H54 (cell line): ENCODE measurements around the gene TMEM266.
A peak's percentile ranks its signal among the peaks of the same experiment; 100 is the strongest.
"Not testable (repeated sequence)": the region's sequence is repeated elsewhere in the genome, so short reads cannot be mapped to it uniquely, and the experiment has no call there.

Experiments used
- DNase-seq: peaks from one replicate; pipeline ENCODE4 v3.0.0; 2011; ENCODE audit warnings: low spot score, mixed read lengths; ENCODE audit not compliant: insufficient read length
- FAIRE-seq: peaks from 3 replicates; lab custom pipeline; 2011; peaks lifted over from hg19 to GRCh38; lab: Jason Lieb, UNC
- POLR2A ChIP-seq: IDR thresholded peaks from 2 replicates; pipeline ENCODE4 v1.6.1; 2011; ENCODE audit warnings: low read depth, mild to moderate bottlenecking, low read length

Gene TMEM266, protein sequence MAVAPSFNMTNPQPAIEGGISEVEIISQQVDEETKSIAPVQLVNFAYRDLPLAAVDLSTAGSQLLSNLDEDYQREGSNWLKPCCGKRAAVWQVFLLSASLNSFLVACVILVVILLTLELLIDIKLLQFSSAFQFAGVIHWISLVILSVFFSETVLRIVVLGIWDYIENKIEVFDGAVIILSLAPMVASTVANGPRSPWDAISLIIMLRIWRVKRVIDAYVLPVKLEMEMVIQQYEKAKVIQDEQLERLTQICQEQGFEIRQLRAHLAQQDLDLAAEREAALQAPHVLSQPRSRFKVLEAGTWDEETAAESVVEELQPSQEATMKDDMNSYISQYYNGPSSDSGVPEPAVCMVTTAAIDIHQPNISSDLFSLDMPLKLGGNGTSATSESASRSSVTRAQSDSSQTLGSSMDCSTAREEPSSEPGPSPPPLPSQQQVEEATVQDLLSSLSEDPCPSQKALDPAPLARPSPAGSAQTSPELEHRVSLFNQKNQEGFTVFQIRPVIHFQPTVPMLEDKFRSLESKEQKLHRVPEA

DNA sequence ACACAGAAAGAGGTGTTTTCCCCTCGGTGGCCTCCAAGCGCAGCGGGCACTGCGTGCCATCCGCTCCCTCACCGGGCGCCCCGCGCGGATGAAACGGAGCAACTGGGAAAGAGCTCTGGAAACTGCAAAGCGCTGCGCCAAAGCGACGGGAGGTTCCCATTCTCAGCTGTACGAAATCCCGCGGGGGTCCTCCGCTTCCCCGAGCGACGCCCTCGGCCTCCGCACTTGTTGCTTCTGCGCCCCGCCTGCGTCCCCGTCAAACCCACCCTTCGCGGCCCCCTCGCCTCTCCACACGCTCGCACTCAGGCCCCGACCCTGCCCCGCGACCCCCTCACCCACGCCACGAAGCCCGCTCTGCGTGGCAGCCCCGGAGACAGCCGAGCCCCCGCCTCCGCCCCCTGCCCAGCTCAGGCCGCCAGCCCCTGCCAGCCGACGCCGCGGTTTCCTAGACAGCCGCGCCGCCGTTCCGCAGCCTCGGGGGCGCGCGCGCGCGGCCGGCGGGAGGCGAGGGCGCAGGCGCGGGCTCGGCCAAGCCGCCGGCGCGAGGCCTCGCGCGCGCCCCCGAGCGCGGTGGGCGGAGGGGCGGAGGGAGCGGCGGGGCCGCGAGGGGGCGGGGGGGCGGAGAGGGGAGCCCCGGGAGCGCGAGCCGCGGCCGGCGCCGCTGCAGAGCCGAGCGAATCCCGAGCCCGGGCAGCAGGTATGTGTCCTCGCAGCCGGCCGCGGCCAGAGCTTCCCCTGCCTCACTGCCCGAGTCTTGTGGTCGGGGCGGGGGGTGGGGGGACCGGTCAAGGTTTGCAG, at the start of gene TMEM266:
TMEM266 (plus strand) TSS at position 666 of the 798 bp plus-strand sequence. CDS start 74,279 bp downstream, outside the sequence.
- TF ChIP-seq POLR2A, result no peak
- peak; percentile 23 for DNase-seq
- no peak for FAIRE-seq

DNA sequence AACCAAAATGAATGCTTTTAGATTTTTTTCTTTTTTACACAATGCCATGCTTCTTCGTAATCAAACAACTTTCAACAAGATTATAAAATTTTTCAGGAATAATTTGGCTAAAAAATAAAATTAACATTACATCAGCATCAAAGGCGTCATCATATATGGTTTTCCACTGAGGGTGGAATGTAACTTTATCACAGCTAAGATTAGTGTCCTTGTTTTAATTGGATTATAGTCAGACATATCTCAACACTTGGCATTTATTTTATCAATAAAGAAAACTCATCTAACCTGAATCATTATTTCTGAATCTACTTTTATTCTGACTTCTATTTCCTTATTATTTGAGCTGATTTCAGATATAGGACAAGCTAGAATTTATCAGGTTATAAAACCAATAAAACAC, 49.2 kb upstream of the TMEM266 start:
- FAIRE-seq (no peak), DNase-seq (no peak)
- no peak for TF ChIP-seq POLR2A

DNA sequence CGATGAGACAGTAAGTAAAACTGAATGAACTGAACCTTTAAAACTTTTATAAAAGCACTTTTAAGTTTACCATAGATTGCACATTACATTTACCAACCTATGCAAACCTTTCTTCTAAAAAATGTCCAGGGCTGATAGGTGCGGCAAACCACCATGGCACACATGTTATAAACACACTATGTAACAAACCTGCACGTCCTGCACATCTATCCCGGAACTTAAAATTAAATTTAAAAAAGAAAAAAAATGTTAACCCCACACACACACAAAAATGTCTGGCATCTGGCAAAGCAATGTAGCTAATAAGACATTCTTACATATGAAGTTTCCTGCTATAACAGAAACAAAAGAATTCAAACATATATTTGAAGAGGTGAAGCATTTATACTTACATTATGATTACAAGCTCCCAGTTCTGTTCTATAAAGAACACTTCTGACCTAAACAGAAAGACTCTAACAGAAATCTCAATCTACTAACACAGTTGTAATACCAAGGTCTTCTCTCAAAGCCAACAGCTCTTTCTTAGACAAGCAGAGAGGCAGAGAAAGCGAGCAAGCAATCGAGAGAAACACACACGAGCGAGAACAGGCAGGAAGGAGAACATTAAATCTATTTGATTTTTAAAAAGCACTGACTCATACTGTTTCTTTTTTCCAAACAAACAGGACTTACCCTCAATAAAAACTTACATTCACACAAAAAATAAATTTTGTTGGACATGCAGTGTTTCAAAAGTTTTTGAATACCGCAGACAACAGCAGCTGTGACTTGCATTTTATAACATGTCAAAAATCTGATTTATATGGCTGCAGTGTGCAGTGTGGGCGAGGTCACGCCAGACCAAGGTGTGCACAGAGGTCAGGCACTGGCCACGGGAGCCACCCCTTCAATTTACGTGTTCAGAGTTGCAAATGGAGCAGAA, 47.9 kb upstream of the TMEM266 start, which contains the start of gene NRG4:
NRG4 (minus strand) TSS at position 798 of the 925 bp plus-strand sequence. CDS start 1,194 bp downstream, outside the sequence.
- TF ChIP-seq POLR2A, result no peak
- no peak for DNase-seq
- no peak for FAIRE-seq

DNA sequence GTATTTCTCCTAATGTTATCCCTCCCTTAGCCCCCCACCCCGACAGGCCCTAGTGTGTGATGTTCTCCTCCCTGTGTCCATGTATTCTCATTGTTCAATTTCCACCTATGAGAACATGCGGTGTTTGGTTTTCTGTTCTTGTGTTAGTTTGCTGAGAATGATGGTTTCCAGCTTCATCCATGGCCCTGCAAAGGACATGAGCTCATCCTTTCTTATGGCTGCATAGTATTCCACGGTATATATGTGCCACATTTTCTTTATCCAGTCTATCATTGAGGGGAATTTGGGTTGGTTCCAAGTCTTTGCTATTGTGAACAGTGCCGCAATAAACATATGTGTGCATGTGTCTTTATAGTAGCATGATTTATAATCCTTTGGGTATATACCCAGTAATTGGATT, 46.3 kb upstream of the TMEM266 start:
- not testable (repeated sequence) for FAIRE-seq, DNase-seq

DNA sequence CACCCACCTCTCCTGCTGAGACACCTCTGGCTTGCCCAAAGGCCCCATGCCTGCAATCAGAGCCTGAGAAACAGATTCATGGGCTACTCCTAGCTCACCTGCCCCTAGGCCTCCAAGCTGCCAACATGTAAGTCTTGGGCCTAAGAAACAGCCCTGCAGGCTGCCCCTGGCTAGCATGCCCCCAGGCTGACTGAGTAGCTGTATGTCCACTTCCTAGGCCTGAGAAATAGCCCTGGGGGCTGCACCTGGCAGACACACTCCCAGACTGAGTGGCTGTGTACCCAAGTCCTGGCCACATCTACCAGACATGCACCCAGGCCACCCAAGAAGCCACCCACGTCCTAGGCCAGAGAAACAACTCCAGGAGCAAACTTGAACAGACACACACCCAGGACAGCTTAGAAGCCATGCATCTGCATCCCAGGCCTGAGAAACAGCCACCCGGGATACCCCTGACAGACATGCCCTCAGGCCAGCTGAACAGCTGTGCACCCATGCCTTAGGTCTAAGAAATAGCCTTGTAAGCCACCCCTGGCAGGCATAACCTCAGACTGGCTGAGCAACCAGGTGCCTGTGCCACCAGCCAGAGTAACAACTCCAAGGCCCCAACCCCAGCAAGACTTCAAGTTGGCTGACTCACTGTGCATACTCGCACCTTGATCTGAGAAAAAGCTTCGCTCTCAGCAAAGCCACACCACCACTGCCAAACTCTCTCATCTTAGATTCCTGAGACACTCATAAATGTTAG, 35.6 kb upstream of the TMEM266 start:
- no peak for TF ChIP-seq POLR2A
- DNase-seq (no peak), FAIRE-seq (no peak)

DNA sequence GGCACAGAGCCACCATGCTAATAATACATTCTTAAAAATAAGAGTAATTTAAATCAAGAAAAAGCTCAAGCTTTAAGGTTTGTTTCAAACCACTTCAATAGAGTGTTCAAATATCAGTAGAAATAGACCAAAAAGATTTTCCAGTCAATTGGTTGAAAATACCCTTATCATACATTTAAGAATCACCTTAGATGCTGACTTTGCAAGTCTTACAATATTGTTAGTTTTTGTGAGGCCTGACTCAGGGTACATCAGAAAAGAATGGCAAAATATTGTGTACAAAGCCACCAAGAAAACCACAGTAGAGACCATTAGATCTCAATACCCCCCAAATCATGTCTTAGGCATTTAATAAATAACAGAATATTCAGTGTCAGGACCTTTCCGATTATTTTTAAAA, 27.7 kb upstream of the TMEM266 start:
- TF ChIP-seq POLR2A, result no peak
- DNase-seq, result no peak
- FAIRE-seq, result no peak

DNA sequence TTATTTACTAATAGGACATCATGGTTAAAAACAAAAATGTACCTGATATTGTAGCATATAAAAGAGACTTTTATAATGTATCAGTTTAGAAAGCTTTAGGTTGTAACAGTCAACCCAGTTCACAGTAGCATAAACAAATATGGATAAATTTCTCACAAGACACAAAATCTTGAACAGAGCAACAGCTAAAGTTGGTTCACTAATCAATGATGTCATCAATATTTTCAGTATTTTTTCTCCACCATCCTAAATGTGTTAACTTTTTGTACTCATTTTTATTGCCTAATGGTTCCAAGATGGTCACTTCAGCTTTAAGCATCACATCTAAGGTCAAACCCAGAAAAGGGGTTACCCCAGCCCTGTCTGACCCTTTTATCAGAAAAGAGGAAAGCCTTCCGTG, 26.3 kb upstream of the TMEM266 start:
- TF ChIP-seq POLR2A, result no peak
- DNase-seq (no peak), FAIRE-seq (no peak)

DNA sequence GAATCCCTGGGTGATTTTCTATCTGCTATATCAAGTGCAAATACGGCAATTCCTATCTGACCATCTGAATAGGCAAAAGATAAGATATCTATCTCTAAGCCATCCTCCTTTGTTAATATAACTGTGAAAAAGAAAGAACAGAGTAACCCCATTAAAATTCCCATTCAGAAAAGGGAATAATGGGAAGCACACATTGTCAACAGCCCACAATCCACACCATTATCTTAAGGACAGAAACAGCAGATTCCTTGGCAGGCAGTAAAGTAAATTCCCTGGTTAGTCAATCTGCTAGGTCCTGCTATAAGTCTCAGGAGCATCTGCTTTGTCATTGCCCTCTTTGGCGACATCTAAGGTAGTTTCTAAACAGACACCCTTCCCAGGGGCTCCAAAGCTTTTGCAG, 25.7 kb upstream of the TMEM266 start:
- DNase-seq (no peak), FAIRE-seq (no peak)
- no peak for TF ChIP-seq POLR2A

DNA sequence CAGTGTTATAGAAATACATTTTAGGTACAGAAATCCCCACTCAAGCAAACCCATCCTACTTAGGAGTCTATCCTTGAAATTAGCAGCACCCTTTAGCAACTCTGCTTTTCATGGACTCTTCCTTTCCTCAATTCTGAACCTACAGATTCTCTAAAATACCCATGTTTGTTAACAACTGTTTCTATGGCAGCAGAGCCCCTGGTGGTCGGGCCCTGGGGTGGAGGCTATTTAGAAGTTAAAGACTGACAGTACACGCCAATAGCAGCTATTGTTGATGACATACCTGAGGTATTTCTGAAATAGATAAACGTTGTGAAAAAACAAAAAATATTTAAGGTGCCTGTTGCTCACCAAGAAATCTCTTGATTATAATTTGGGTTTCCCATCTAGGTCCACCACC, 24.2 kb upstream of the TMEM266 start:
- TF ChIP-seq POLR2A, result no peak
- FAIRE-seq (no peak), DNase-seq (no peak)

DNA sequence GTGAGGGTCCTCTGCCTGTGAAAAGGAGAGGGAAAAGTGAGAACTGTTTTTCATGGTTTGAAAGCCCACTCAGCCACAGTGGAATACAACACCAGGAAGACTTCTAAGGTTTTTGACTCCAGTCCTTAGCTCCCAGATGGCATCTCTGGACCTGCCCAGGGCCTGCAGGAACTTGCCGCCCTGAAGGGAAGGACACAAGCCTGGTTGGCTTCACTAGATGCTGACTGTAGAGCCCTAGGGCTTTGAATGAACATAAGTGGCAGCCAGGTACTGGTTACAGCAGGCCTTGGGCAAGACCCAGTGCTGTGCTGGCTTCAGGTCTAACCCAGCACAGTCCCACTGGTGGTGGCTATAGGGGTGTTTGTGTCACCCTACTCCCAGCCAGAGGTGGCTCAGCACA, 21.3 kb upstream of the TMEM266 start:
- DNase-seq (no peak), FAIRE-seq (no peak)
- TF ChIP-seq POLR2A, result no peak

DNA sequence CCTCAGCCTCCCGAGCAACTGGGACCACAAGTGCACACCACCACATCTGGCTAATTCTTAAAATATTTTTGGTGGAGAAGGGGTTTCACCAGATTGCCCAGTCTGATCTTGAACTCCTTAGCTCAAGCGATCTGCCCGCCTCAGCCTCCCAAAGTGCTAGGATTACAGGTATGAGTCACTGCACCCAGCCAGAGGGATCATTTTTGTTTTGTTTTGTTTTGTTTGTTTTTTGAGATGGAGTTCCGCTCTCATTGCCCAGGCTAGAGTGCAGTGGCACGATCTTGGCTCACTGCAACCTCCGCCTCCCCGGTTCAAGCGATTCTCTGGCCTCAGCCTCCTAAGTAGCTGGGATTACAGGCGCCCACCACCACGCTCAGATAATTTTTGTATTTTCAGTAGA, 5.6 kb upstream of the TMEM266 start:
- not testable (repeated sequence) for DNase-seq, FAIRE-seq

DNA sequence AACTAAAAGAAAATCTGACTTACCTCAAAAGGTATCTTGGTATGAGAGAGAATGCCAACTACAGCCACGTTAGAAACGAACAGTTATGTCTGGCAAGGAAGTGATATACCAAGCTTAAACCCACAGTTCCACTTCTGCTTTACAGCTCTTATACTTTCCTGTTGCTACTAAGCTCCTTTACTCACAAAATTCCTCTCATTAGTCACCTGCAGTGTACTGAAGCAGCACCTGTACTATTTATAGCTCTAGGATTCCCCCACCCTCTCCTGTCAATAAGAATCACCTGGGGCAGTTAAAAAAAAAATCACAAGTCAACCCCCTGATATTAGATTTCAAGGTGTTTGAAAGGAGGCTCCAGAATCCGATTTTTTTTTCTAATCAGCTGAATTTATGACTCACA, 2.9 kb upstream of the TMEM266 start:
- FAIRE-seq (no peak), DNase-seq (no peak)
- no peak for TF ChIP-seq POLR2A

DNA sequence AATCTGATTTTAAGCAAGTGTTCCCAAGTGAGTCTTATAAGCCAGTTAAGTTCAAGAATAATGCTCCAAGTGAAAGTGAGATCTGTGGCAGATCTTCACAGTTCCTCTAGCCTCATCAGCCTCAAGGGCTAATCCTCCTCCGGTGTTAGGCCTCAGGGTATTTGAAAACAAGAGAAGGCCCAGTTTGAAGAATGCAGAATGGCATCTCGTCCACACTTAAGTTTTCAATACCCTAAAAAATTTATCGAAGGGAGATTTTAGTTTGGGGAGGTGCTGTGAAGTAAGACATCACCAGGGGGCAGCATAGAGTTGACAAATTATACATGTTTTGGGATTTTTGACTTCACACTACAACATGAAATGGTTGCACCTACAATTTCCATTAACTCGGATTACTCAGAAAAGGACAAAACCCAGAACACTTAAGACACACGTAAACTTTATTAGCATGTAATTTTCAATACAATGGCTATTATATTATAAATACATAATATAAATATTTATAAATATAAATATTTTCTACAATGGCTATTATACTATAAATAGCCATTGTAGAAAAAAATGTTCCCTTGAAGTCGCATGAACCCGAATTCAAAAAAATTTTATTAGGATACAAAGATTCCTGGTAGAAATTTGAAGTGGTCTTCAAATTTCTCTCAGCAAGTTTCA, 2.3 kb upstream of the TMEM266 start:
- FAIRE-seq (no peak), DNase-seq (no peak)
- no peak for TF ChIP-seq POLR2A
